H1 (cell line): ENCODE data around the gene ABCC11. TPM values are rescaled to one million over a fixed set of nuclear protein-coding genes. Genes with fewer than 3 reads are reported as not detected.

Source experiments
- CTCF ChIA-PET: fragments of 300-600 bp; sonication (Branson Sonifier 250); formaldehyde crosslinking; loops from one replicate; lab custom pipeline; 2021; ENCODE audit not compliant: partially characterized antibody; lab: Charles Lee
- POLR2A ChIA-PET: fragments of 300-600 bp; sonication (Branson Sonifier 250); formaldehyde crosslinking; loops from one replicate; lab custom pipeline; 2021; ENCODE audit warnings: inconsistent platforms; ENCODE audit not compliant: partially characterized antibody; lab: Charles Lee
- DNase-seq, 2 experiments: peaks; one replicate each; pipeline versions ENCODE4 v3.0.0 to v3.0.0-alpha.2; 2010 to 2022; ENCODE audit warnings: low spot score in 2 of 2, low read depth in 1 of 2, mixed read lengths in 1 of 2
- FAIRE-seq: peaks from 2 replicates; lab custom pipeline; 2011; peaks lifted over from hg19 to GRCh38; lab: Jason Lieb, UNC
- H2AFZ ChIP-seq: 2 replicates; pipeline ENCODE4 v1.8.1; 2012; ENCODE audit warnings: low read length, inconsistent platforms
- H2AK5ac ChIP-seq: 2 replicates; pipeline ENCODE4 v1.6.1; 2013; ENCODE audit warnings: low read depth, low read length
- H2BK120ac ChIP-seq: replicated peaks from 2 replicates; pipeline ENCODE3; 2013; ENCODE audit warnings: low read depth, low read length, inconsistent platforms
- H2BK12ac ChIP-seq: 2 replicates; pipeline ENCODE4 v1.6.1; 2013; ENCODE audit warnings: low read depth, low read length
- H2BK15ac ChIP-seq: 2 replicates; pipeline ENCODE4 v1.6.1; 2013; ENCODE audit warnings: low read length
- H2BK20ac ChIP-seq: 2 replicates; pipeline ENCODE4 v1.6.1; 2013; ENCODE audit warnings: low read length
- H2BK5ac ChIP-seq: 2 replicates; pipeline ENCODE4 v1.6.1; 2013; ENCODE audit warnings: low read depth, low read length
- H3K14ac ChIP-seq: 2 replicates; pipeline ENCODE4 v1.6.1; 2013; ENCODE audit warnings: inconsistent platforms; ENCODE audit not compliant: insufficient read length
- H3K18ac ChIP-seq: 2 replicates; pipeline ENCODE4 v1.6.1; 2013; ENCODE audit warnings: low read length; ENCODE audit errors: extremely low read depth
- H3K23ac ChIP-seq: 2 replicates; pipeline ENCODE4 v1.6.1; 2013; ENCODE audit warnings: inconsistent platforms; ENCODE audit not compliant: insufficient read length
- H3K23me2 ChIP-seq: 2 replicates; pipeline ENCODE4 v1.6.1; 2013; ENCODE audit warnings: low read depth, low read length
- H3K27ac ChIP-seq: 2 replicates; pipeline ENCODE4 v1.6.1; 2011; ENCODE audit warnings: low read depth, low read length, inconsistent platforms
- H3K27me3 ChIP-seq, 4 experiments: replicated peaks in 1 of 4; 1 replicate in 1 of 4; 2 replicates in 3 of 4; pipeline versions ENCODE4 v1.6.1 to v1.8.1; 2011 to 2013; ENCODE audit warnings: low read length in 3 of 4, mild to moderate bottlenecking in 3 of 4, inconsistent platforms in 2 of 4, mixed read lengths in 2 of 4, moderate library complexity in 1 of 4; ENCODE audit not compliant: control insufficient read depth in 3 of 4, insufficient read depth in 3 of 4; ENCODE audit errors: extremely low read depth in 1 of 4
- H3K36me3 ChIP-seq, 4 experiments: 2 replicates each; pipeline versions ENCODE4 v1.6.1 to v1.8.1; 2011 to 2013; ENCODE audit warnings: mild to moderate bottlenecking in 4 of 4, low read length in 3 of 4, moderate library complexity in 2 of 4, control low read depth in 1 of 4, inconsistent platforms in 1 of 4; ENCODE audit not compliant: insufficient read depth in 4 of 4, control insufficient read depth in 2 of 4
- H3K4ac ChIP-seq: replicated peaks from 2 replicates; pipeline ENCODE3; 2013; ENCODE audit warnings: low read length, low read depth, mixed read lengths, inconsistent platforms; ENCODE audit not compliant: insufficient read length
- H3K4me1 ChIP-seq, 4 experiments: replicated peaks in 1 of 4; 1 replicate in 1 of 4; 2 replicates in 3 of 4; pipeline versions ENCODE4 v1.6.1 to v1.8.1; 2011 to 2013; ENCODE audit warnings: low read length in 3 of 4, inconsistent platforms in 2 of 4, mixed read lengths in 1 of 4; ENCODE audit not compliant: insufficient read depth in 4 of 4, control insufficient read depth in 3 of 4
- H3K4me2 ChIP-seq, 2 experiments: 2 replicates each; pipeline versions ENCODE4 v1.6.1 to v1.8.1; 2011 to 2013; ENCODE audit warnings: low read depth in 2 of 2, low read length in 2 of 2, control low read depth in 1 of 2, inconsistent platforms in 1 of 2, mild to moderate bottlenecking in 1 of 2; ENCODE audit not compliant: insufficient read depth in 1 of 2
- H3K4me3 ChIP-seq, 4 experiments: fragments of 200-600, 300-600 bp in 1 of 4; sonication (generic), shearing (Covaris generic), sonication (Bioruptor Twin) in 1 of 4; 2 replicates each; pipeline versions ENCODE4 v1.5.1 to v1.8.1; 2011 to 2016; ENCODE audit warnings: low read length in 4 of 4, low read depth in 3 of 4, control low read depth in 2 of 4, inconsistent platforms in 2 of 4, mild to moderate bottlenecking in 2 of 4, mixed read lengths in 1 of 4, moderate library complexity in 1 of 4; ENCODE audit not compliant: insufficient read depth in 2 of 4; ENCODE audit errors: extremely low read depth in 1 of 4
- H3K56ac ChIP-seq: replicated peaks from 2 replicates; pipeline ENCODE3; 2013; ENCODE audit warnings: low read depth, mild to moderate bottlenecking, mixed read lengths, low read length, inconsistent platforms; ENCODE audit not compliant: insufficient read length
- H3K79me1 ChIP-seq: 2 replicates; pipeline ENCODE4 v1.6.1; 2013; ENCODE audit warnings: low read depth, low read length, control low read depth
- H3K79me2 ChIP-seq, 2 experiments: 2 replicates each; pipeline versions ENCODE4 v1.6.1 to v1.8.1; 2012 to 2013; ENCODE audit warnings: low read length in 2 of 2, mild to moderate bottlenecking in 2 of 2, inconsistent platforms in 1 of 2; ENCODE audit not compliant: insufficient read depth in 2 of 2, control insufficient read depth in 1 of 2
- H3K9ac ChIP-seq, 4 experiments: replicated peaks in 1 of 4; 1 replicate in 1 of 4; 2 replicates in 3 of 4; pipeline versions ENCODE4 v1.6.1 to v1.8.1; 2011 to 2013; ENCODE audit warnings: low read depth in 3 of 4, low read length in 3 of 4, control low read depth in 2 of 4, mild to moderate bottlenecking in 2 of 4, moderate library complexity in 2 of 4, inconsistent platforms in 1 of 4; ENCODE audit errors: extremely low read depth in 1 of 4
- H3K9me3 ChIP-seq, 2 experiments: 2 replicates each; pipeline versions ENCODE4 v1.6.1 to v1.8.1; 2012 to 2013; ENCODE audit warnings: mild to moderate bottlenecking in 2 of 2, moderate library complexity in 2 of 2, control low read depth in 1 of 2, inconsistent platforms in 1 of 2, low read depth in 1 of 2, low read length in 1 of 2, mixed read lengths in 1 of 2; ENCODE audit not compliant: insufficient read depth in 2 of 2
- H4K20me1 ChIP-seq, 2 experiments: replicated peaks in 1 of 2; 2 replicates each; pipeline versions ENCODE3 to v1.8.1; 2011 to 2013; ENCODE audit warnings: inconsistent platforms in 2 of 2, low read length in 2 of 2, mild to moderate bottlenecking in 1 of 2; ENCODE audit not compliant: insufficient read depth in 2 of 2, control insufficient read depth in 1 of 2
- H4K5ac ChIP-seq: 2 replicates; pipeline ENCODE4 v1.6.1; 2013; ENCODE audit warnings: low read length, low read depth, mixed read lengths, inconsistent platforms; ENCODE audit not compliant: insufficient read length
- H4K8ac ChIP-seq: 2 replicates; pipeline ENCODE4 v1.8.0; 2013; ENCODE audit warnings: mild to moderate bottlenecking, moderate library complexity, low read length, inconsistent platforms; ENCODE audit not compliant: insufficient read depth; ENCODE audit errors: extremely low read depth
- H4K91ac ChIP-seq: replicated peaks from 2 replicates; pipeline ENCODE3; 2013; ENCODE audit warnings: low read length, mixed read lengths, inconsistent platforms; ENCODE audit not compliant: insufficient read length
- MAFK ChIP-seq: IDR thresholded peaks from 2 replicates; pipeline ENCODE4 v1.6.1; 2012; ENCODE audit warnings: low read depth, mild to moderate bottlenecking, improper control_type of control experiment, low read length
- NRF1 ChIP-seq: IDR thresholded peaks from 2 replicates; pipeline ENCODE4 v1.6.1; 2011; ENCODE audit warnings: mild to moderate bottlenecking, low read depth, low read length, improper control_type of control experiment
- WGBS, 2 experiments: shearing (Covaris generic) in 1 of 2; methylation state at CpG; one replicate each; pipeline versions ENCODE4 v1.1.6 to v1.1.7; 2013 to 2015; ENCODE audit warnings: low lambda C conversion rate in 2 of 2, mixed read lengths in 2 of 2, inconsistent platforms in 1 of 2, low coverage in 1 of 2, missing lambda C conversion rate in 1 of 2; ENCODE audit not compliant: insufficient replicate concordance in 2 of 2, insufficient coverage in 1 of 2, insufficient read length in 1 of 2; ENCODE audit errors: extremely low coverage in 1 of 2, missing lambda C conversion rate in 1 of 2; 5-methylcytosine and 5-hydroxymethylcytosine counted together
- polyA plus RNA-seq, 7 experiments: library from polyadenylated mRNA; depleted of rRNA in 3 of 7; stranded (reverse) in 5 of 7; unstranded in 2 of 7; fragments of >200 nt in 5 of 7; fragments of 200-250 nt in 2 of 7; gene quantifications; 1 replicate in 5 of 7; 2 replicates in 1 of 7; 4 replicates in 1 of 7; pipeline versions ENCODE4 v1.2.1 to v1.2.3, GENCODE V29; 2011 to 2013; ENCODE audit warnings: missing spikeins in 2 of 7, mixed read lengths in 2 of 7
- total RNA-seq: library from RNA; stranded (reverse); fragmentation: NEBNext Ultra II Directional; extraction: Animal tissue kit (Norgen Biotek cat#: 25700); gene quantifications from 2 replicates; pipeline ENCODE4 v1.2.1, GENCODE V29; 2021
- TF ChIP-seq, protein P1 (sequence below): IDR thresholded peaks from 2 replicates; pipeline ENCODE4 v1.6.1; 2012; ENCODE audit warnings: inconsistent platforms

ABCC11 gene
- total and polyA plus RNA-seq, 2 of the 8 experiments (the other 6 are each of a cell fraction or from before 2014, with no cell fraction given): 0.06 TPM; not detected in 1

DNA sequence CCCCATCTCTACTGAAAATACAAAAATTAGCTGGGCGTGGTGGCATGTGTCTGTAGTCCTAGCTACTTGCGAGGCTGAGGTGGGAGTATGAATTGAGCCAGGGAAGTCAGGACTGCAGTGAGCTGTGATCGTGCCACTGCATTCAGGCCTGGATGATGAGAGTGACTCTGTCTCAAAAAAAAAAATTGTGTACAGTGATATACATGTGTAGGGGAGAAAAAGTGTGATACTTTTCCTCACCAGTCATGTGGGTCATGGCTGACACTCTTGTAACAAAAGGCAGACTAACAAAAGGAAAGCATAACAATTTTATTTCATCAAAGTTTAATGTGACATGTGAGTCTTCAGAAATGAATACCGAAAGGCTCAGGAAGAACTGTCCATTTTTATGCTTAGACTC is 89.5 kb downstream of the ABCC11 start:
- Histone ChIP-seq H3K4me2 (no peak overlapping the region), H2AK5ac (no peak overlapping the region), H3K79me2 (no peaks in the 10 kb centered on the region), H2BK20ac (no peak overlapping the region), H3K4ac (no peak overlapping the region), H3K23me2 (no peaks in the 10 kb centered on the region), H3K14ac (no peak overlapping the region), H3K56ac (no peak overlapping the region), H4K91ac (no peak overlapping the region), H3K18ac (no peak overlapping the region), H3K36me3 (no peaks in the 10 kb centered on the region), H3K27ac (no peak overlapping the region), H2BK5ac (no peak overlapping the region), H3K27me3 (peaks cover 0 to 4% (median 3%) of the 10 kb centered on the region in 4 experiments; a peak in 6 of 7 replicates), H3K23ac (no peak overlapping the region), H4K5ac (no peak overlapping the region), H3K9ac (no peak overlapping the region), H2BK12ac (no peak overlapping the region), H3K4me1 (no peaks in the 10 kb centered on the region), H2BK15ac (no peak overlapping the region), H3K4me3 (no peak overlapping the region), H3K9me3 (no peaks in the 10 kb centered on the region), H4K8ac (no peak overlapping the region), H2BK120ac (no peak overlapping the region), H2AFZ (no peak overlapping the region), H3K79me1 (no peaks in the 10 kb centered on the region), H4K20me1 (no peaks in the 10 kb centered on the region)
- FAIRE-seq (no peak), DNase-seq (no peak)
- 90% methylated on average over 4 of the region's 4 CpGs; no CpG with 5 or more reads in 1 of the 2 experiments for whole genome bisulfite sequencing, 2 experiments
- CTCF ChIA-PET: interaction anchor here (0.8 to 2.3 kb wide), 7 partner anchors 8 to 1209 kb away, joined by 3 to 16 read pairs (median 5); partner anchors contain the start of gene NETO2
- TF ChIP-seq NRF1 (no peak), MAFK (no peak)
- TF ChIP-seq, protein P1, sequence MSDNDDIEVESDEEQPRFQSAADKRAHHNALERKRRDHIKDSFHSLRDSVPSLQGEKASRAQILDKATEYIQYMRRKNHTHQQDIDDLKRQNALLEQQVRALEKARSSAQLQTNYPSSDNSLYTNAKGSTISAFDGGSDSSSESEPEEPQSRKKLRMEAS: no peak
- POLR2A ChIA-PET: no interaction called here
